Measurements from ENCODE around the gene NRSN2.

NRSN2 gene

GRCh38 chr20:301886-302848 lies 44.7 kb upstream of the NRSN2 start:
- TF ChIP-seq CREB1 (IDR thresholded peaks at IDR 0.05; ENCODE audit: low read depth) (no peak), TAF1 (IDR thresholded peaks at IDR 0.05; ENCODE audit: low read depth) (no peak), EP300 (IDR thresholded peaks at IDR 0.05; ENCODE audit: borderline replicate concordance) (no peak), TCF12 (IDR thresholded peaks at IDR 0.05; ENCODE audit: low read depth) (no peak), RAD21 (IDR thresholded peaks at IDR 0.05; ENCODE audit: low read depth) (no peak), EGR1 (IDR thresholded peaks at IDR 0.05) (no peak), REST (IDR thresholded peaks at IDR 0.05; ENCODE audit: low read depth) (no peak), FOXM1 (IDR thresholded peaks at IDR 0.05; ENCODE audit: borderline replicate concordance, low read depth) (no peak), USF1 (IDR thresholded peaks at IDR 0.05) (no peak), TEAD4 (IDR thresholded peaks at IDR 0.05) (no peak), ZBTB7A (IDR thresholded peaks at IDR 0.05; ENCODE audit: low read depth) (no peak), NFIC (IDR thresholded peaks at IDR 0.05) (no peak), MAX (IDR thresholded peaks at IDR 0.05) (no peak), YY1 (IDR thresholded peaks at IDR 0.05; ENCODE audit: low read depth) (no peak), CEBPB (IDR thresholded peaks at IDR 0.05) (no peak)

- TF ChIP-seq USF1 (IDR thresholded peaks at IDR 0.05) (no peak), CREB1 (IDR thresholded peaks at IDR 0.05; ENCODE audit: low read depth) (no peak), MAX (IDR thresholded peaks at IDR 0.05) (no peak), NFIC (IDR thresholded peaks at IDR 0.05) (no peak), YY1 (IDR thresholded peaks at IDR 0.05; ENCODE audit: low read depth) (no peak), CEBPB (IDR thresholded peaks at IDR 0.05) (no peak), EP300 (IDR thresholded peaks at IDR 0.05; ENCODE audit: borderline replicate concordance) (no peak), EGR1 (IDR thresholded peaks at IDR 0.05) (no peak), TCF12 (IDR thresholded peaks at IDR 0.05; ENCODE audit: low read depth) (no peak), RAD21 (IDR thresholded peaks at IDR 0.05; ENCODE audit: low read depth) (no peak), TAF1 (IDR thresholded peaks at IDR 0.05; ENCODE audit: low read depth) (no peak)
Measured at GRCh38 chr20:305745-306144, 41.2 kb upstream of the NRSN2 start.

- TF ChIP-seq FOXM1 (IDR thresholded peaks at IDR 0.05; ENCODE audit: borderline replicate concordance, low read depth) (no peak), NFIC (IDR thresholded peaks at IDR 0.05) (no peak), REST (IDR thresholded peaks at IDR 0.05; ENCODE audit: low read depth) (no peak), TEAD4 (IDR thresholded peaks at IDR 0.05) (no peak), USF1 (IDR thresholded peaks at IDR 0.05) (no peak)
Measured at GRCh38 chr20:308427-309038, 38.4 kb upstream of the NRSN2 start.

GRCh38 chr20:309306-309840 lies 37.5 kb upstream of the NRSN2 start:
- TF ChIP-seq MAX (IDR thresholded peaks at IDR 0.05) (no peak), EP300 (IDR thresholded peaks at IDR 0.05; ENCODE audit: borderline replicate concordance) (no peak), TEAD4 (IDR thresholded peaks at IDR 0.05) (no peak), ZBTB7A (IDR thresholded peaks at IDR 0.05; ENCODE audit: low read depth) (no peak), TAF1 (IDR thresholded peaks at IDR 0.05; ENCODE audit: low read depth) (no peak), REST (IDR thresholded peaks at IDR 0.05; ENCODE audit: low read depth) (no peak), CEBPB (IDR thresholded peaks at IDR 0.05) (no peak)

Measured in Ishikawa (cell line).